ENCODE measurements around the gene IL18BP. TPM values are rescaled to one million over a fixed set of nuclear protein-coding genes. Genes with fewer than 3 reads are reported as not detected.

The IL18BP gene
- total RNA-seq, 1 donor from 2014 or later = 7.5 TPM

- no peak overlapping the region for H3K4me2 ChIP-seq
- peaks cover 2% of the 10 kb centered on the region for H3K27me3 Mint-ChIP-seq (ENCODE audit: insufficient read depth, low read depth)
- no peak overlapping the region for H3K4me3 ChIP-seq
- no peak overlapping the region for H3K4me3 Mint-ChIP-seq
- no peaks in the 10 kb centered on the region for H3K27me3 ChIP-seq
- no peak for TF ChIP-seq EZH2phosphoT487 (IDR thresholded peaks at IDR 0.05)
- no peak for TF ChIP-seq CTCF (IDR thresholded peaks at IDR 0.05)
- TF ChIP-seq EZH2 (IDR thresholded peaks at IDR 0.05) = no peak
- H3K4me1 Mint-ChIP-seq = peaks cover 2% of the 10 kb centered on the region
- no peaks in the 10 kb centered on the region for H3K9me3 Mint-ChIP-seq
- H3K27ac Mint-ChIP-seq = no peak overlapping the region
- no peak for DNase-seq (ENCODE audit: low spot score)
- H3F3A ChIP-seq (ENCODE audit: low read depth) = peaks cover 4% of the 10 kb centered on the region
- peaks cover 2% of the 10 kb centered on the region for H4K20me1 ChIP-seq (ENCODE audit: low read depth)
- H3K4me1 ChIP-seq = no peaks in the 10 kb centered on the region
- H2AFZ ChIP-seq (replicated peaks) = no peak overlapping the region
- no peaks in the 10 kb centered on the region for H3K9me3 ChIP-seq (ENCODE audit: low read depth)
- no peak overlapping the region for H3K9ac ChIP-seq
- peaks cover 9% of the 10 kb centered on the region for H3K36me3 Mint-ChIP-seq
- no peaks in the 10 kb centered on the region for H3K36me3 ChIP-seq
- no peak overlapping the region for H3K27ac ChIP-seq
- H3K79me2 ChIP-seq (ENCODE audit: low read depth) = no peaks in the 10 kb centered on the region
Measured at GRCh38 chr11:71996946-71997345, 1.8 kb upstream of the IL18BP start.

- no peak overlapping the region for H3K27ac ChIP-seq
- TF ChIP-seq CTCF (IDR thresholded peaks at IDR 0.05) (no peak), EZH2 (IDR thresholded peaks at IDR 0.05) (no peak), EZH2phosphoT487 (IDR thresholded peaks at IDR 0.05) (no peak)
- H3K4me3 ChIP-seq = no peak overlapping the region
- H3K36me3 ChIP-seq = no peaks in the 10 kb centered on the region
- H4K20me1 ChIP-seq (ENCODE audit: low read depth) = peaks cover 2% of the 10 kb centered on the region
- H3K4me1 Mint-ChIP-seq = peaks cover 2% of the 10 kb centered on the region
- no peaks in the 10 kb centered on the region for H3K9me3 Mint-ChIP-seq
- no peak overlapping the region for H3K4me3 Mint-ChIP-seq
- H2AFZ ChIP-seq (replicated peaks) = no peak overlapping the region
- H3K27me3 ChIP-seq = no peaks in the 10 kb centered on the region
- H3K79me2 ChIP-seq (ENCODE audit: low read depth) = no peaks in the 10 kb centered on the region
- no peak overlapping the region for H3K27ac Mint-ChIP-seq
- peaks cover 7% of the 10 kb centered on the region for H3F3A ChIP-seq (ENCODE audit: low read depth)
- H3K9ac ChIP-seq = no peak overlapping the region
- H3K9me3 ChIP-seq (ENCODE audit: low read depth) = no peaks in the 10 kb centered on the region
- H3K36me3 Mint-ChIP-seq = peaks cover 15% of the 10 kb centered on the region
- peaks cover 5% of the 10 kb centered on the region for H3K27me3 Mint-ChIP-seq (ENCODE audit: insufficient read depth, low read depth)
- DNase-seq (ENCODE audit: low spot score) = no peak
- H3K4me1 ChIP-seq = no peaks in the 10 kb centered on the region
- H3K4me2 ChIP-seq = no peak overlapping the region
Measured at GRCh38 chr11:71997594-71997993, 1.1 kb upstream of the IL18BP start.

- no peak for DNase-seq (ENCODE audit: low spot score)
- no peak for TF ChIP-seq EZH2phosphoT487 (IDR thresholded peaks at IDR 0.05)
- TF ChIP-seq CTCF (IDR thresholded peaks at IDR 0.05) = no peak
- no peak for TF ChIP-seq EZH2 (IDR thresholded peaks at IDR 0.05)
- Histone ChIP-seq H3F3A (ENCODE audit: low read depth) (peaks cover 11% of the 10 kb centered on the region), H3K36me3 (no peaks in the 10 kb centered on the region), H3K4me2 (no peak overlapping the region), H3K27ac (no peak overlapping the region), H3K4me1 (no peaks in the 10 kb centered on the region), H3K27me3 (no peaks in the 10 kb centered on the region), H3K4me3 (no peak overlapping the region), H3K79me2 (ENCODE audit: low read depth) (no peaks in the 10 kb centered on the region), H2AFZ (replicated peaks) (no peak overlapping the region), H3K9me3 (ENCODE audit: low read depth) (no peaks in the 10 kb centered on the region), H3K9ac (no peak overlapping the region), H4K20me1 (ENCODE audit: low read depth) (peaks cover 5% of the 10 kb centered on the region)
- H3K27me3 Mint-ChIP-seq (ENCODE audit: insufficient read depth, low read depth) = peaks cover 5% of the 10 kb centered on the region
- no peaks in the 10 kb centered on the region for H3K9me3 Mint-ChIP-seq
- peaks cover 2% of the 10 kb centered on the region for H3K4me1 Mint-ChIP-seq
- no peak overlapping the region for H3K27ac Mint-ChIP-seq
- H3K36me3 Mint-ChIP-seq = peaks cover 17% of the 10 kb centered on the region
- H3K4me3 Mint-ChIP-seq = no peak overlapping the region
Measured at GRCh38 chr11:71998061-71998460, 648 bp upstream of the IL18BP start.

Measured in neural progenitor cell (in vitro differentiated cells).